GM19372 (cell line): ENCODE measurements around the gene DGUOK.

Experiments used
- ATAC-seq: cut with Tn5 transposase; IDR thresholded peaks from one replicate; pipeline ENCODE4 v1.9.1; 2021; ENCODE audit warnings: mild to moderate bottlenecking, low read depth, moderate library complexity; ENCODE audit not compliant: unreplicated experiment

The DGUOK gene

DNA sequence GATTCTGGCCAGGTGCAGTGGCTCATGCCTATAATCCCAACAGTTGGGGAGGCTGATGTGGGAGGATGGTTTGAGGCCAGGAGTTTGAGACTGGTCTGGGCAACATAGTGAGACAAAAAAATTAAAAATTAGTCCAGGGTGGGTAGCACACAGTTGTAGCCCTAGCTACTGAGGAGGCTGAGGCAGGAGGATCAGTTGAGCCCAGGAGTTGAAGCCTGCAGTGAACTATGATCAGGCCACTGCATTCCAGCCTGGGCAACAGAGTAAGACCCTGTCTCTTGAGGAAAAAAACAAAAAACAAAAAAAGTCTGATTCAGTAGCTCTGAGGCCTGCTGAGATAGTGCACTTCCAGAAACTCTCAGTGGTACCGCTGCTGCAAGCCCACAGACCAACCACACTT is 50.1 kb downstream of the DGUOK start:
- ATAC-seq, result no peak

DNA sequence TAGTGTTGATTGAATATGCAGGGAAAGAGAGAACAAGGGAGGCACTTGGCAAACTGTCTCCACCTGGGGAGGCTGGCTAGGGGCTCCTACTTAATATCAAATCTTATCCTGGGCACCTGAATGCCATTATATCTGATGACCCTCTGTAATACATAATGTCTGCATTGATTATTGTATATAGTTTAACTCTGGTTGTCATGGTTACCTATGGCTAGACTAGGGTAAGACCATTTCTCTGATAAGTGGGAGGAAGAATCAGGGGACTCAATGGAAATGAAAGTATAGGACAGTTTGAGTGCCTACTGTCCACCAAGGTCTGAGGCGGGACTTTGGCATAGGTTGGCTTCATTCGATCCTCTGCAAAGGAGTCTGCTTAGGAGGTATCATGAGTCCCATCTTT is 50.8 kb downstream of the DGUOK start:
- ATAC-seq, result no peak

DNA sequence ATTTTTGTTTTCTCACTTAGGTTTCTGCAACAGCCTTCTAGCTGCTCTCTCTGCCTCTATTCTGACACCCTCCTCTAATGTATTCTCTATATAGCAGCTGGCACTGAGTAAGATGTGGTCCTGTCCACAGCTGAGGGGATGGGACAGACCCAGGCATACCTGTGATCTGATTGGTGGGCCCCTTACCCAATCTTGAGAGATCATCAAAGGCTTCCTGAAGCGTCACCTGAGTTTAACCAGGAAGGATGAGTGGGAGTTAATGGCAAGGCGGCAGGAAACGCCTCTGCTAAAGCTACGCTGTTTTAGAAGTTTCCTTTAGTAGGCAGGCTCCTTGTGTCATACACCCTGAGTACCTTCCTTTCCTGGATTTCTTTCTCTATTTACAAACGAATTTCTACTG is 52.3 kb downstream of the DGUOK start:
- no peak for ATAC-seq

DNA sequence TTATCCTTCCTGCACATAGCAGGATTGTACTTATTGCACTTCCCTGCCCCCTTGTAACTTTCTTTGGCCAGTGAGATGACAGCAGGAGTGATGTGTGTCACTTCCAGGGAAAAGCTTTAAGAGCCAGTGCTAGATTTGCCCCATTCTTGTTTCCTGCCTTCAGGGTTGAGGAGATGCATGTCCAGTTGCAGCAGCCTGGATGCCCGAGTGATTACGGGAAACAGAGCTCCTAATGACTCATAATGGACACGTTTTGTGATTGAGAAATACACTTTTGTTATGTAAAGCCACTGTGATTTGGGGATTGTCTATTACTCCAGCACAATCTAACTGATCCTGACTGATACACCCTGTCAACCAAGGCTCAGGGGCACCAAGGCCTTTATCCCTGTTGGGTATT is 53.0 kb downstream of the DGUOK start:
- no peak for ATAC-seq

GRCh38 chr2:73980566-73980965 is 53.9 kb downstream of the DGUOK start:
- no peak for ATAC-seq

- ATAC-seq, result peak; percentile 32
Measured at GRCh38 chr2:73981081-73982001, 54.7 kb downstream of the DGUOK start.

DNA sequence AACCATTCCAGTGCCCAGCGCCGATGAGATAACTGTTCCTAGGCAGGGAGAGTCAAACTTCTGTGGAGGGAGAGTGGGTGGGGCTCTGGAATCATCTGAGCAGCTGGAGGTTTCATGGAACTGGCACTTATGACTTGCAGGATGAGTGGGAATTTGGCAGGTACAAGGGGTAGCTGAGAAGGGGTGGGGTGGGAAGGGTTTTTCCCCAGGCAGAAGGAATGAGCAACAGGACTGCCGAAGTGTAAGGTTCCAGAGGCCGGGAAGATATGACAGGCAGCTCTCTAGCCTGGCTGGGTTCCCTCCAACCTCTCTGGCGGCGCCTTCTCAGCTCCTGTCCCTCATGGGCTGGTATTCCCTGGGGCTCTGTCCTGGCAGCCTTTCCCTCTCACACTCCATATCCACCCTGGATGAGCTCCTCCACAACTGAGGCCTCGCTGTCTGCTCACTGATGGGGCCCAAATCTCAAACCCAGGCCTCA is 55.5 kb downstream of the DGUOK start:
- ATAC-seq, result no peak

GRCh38 chr2:73983322-73984202 is 56.9 kb downstream of the DGUOK start:
- ATAC-seq, result no peak

- peak; percentile 45 for ATAC-seq
Measured at GRCh38 chr2:73984203-73984921, 57.7 kb downstream of the DGUOK start, which contains the start of gene TET3. Gene TET3, plus strand, starts transcription at chr2:73984910. Its CDS starts 1,494 bp downstream, at chr2:73986404.

DNA sequence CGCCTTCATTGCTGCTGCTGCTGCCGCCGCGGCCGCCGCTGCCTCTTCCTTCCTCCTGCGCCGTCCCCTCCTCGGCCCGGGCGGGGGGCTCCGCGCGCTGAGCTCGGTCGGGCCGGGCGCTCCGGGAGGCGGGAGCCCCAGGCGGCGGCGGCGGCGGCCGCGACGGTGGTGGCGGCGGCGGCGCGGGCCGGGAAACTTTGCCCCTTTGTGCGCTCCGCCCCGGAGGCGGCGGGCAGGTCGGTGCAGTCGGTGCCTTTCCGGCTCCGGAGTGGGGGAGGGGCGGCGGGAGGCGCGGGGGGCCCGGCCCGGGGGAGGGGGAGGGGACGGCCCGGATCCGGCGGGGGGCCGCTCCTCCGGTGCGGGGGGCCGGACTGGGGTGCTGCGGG is 58.2 kb downstream of the DGUOK start:
- ATAC-seq, result peak; percentile 28

DNA sequence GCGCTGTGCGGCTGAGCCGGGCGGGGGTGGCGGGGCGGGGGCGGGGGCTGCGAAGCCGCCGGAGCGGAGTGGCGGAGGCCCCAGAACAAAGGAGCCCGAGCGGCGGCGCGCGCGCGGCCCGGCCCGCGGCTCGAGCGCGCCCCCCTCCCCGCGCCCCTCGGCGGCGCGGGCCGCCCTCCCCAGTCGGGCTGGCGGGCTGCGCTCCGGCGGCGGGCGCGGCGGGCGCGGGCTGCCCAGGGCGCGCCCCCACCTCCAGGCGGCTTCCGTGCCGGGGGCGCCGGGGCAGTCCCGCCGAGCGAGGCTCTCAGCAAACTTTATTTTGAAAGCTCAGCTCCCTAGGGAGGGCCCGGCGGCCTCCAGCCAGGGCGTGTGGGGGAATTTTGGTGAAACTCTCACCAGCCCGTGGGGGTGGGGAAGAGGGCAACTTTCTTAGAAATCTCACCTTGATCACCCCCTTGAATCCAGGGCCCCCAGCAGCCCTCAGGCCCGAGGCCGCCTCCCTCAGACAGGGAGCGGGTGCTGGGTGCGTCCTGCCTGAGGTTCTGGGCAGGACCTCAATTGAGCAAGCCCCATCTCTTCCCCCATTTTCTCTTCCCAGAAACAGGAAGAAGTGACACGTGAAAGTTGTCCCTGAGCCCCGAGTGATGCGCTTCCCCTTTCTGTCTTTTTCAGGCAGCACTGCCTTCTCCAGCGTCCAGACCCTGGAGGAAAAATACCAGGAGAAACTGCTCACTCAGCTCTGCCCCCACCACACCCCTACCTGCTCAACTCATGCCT is 58.8 kb downstream of the DGUOK start:
- peak; percentile 26 for ATAC-seq

DNA sequence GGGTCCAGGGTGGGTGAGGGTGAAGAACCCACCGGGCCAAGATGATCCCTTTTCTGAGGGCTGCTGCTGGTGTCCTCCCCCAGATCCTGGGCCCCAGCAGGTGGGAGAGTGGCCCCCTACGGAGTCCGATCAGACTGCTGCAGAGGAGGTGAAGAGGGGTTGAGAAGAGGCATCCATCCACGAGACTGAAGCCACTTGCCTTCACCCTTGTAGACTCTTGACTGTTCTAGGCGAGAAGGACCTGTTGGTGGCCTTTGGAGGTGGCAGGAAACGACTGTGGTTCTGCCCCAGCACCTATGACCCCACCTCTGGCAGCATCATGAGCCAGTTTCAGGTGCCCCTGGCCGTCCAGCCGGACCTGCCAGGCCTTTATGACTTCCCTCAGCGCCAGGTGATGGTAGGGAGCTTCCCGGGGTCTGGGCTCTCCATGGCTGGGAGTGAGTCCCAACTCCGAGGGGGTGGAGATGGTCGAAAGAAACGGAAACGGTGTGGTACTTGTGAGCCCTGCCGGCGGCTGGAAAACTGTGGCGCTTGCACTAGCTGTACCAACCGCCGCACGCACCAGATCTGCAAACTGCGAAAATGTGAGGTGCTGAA is 59.5 kb downstream of the DGUOK start:
- no peak for ATAC-seq

DNA sequence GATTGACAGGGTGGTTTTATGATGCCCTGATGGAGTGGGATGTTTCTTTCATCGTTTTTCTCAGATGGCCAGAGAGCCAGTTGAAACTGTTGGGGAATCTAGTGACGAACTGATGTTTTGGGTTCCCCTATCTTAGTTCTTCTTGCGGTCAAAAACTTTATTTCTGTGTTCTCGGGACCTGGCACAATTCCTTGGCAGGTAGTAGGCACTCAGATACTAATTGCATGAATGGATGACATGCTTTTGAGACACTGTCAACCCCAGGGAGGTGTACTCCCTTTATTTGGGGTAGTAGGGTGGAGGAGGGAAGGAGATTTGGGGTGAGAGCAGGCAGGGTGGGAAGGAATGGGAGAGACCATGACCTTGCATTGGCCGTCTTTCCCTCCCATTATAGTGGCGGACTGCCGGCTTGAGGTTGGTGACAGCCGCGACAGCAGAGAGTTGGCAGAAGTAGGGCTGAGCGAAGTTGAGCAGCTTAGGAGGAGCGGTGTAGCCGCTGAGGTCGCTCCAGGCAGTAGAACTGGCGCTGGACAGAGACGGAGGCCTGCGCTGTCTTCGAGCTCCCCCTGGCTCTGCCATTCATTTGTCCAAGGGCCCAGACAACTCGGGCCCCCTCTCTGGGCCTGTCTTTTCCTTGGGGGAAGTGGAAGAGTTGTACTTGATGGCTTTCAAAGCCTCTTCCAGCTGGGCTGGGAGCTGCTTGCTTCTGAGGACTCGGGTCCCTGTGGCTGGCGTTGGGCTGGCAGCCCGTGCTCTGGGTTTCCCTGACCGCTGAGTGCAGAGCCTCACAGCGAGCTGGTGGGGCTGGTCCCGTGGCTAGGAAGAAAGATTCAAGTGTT is 60.6 kb downstream of the DGUOK start:
- no peak for ATAC-seq

DNA sequence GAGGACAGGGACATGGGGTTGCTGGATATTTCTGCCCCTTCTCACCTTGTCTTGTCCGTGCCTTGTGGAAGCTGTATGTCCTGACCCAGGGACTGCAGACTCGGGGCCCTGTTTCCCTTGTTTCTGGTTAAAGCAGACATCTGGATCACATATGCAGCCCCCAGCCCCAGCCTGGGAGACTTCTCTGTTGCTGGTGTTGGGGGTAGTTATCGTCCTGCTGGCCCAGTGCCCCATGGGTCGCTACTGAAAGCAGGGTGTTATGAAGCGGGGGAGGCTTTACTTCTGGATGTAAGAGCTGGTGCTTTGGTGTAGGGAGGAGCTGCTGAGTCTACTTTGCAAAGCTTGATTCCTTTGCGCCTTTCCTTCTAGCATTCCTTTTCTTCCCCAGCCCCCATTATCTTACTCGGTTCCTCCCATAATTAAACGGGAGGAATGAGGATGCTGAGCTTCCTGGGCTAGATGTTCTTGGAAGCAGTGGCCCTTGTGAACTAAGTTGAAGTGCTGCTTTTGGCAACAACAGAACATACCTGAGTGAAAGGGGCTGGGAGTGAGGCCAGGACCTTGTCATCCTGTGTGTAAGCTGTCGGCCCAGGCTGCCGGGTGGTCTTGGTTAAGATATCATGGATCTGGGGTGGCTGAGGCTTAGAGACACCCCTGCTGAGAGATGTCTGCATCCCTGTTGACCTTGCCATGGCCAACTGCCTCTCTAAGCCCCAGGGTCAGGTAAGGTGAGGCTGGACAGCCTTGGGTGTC is 61.4 kb downstream of the DGUOK start:
- no peak for ATAC-seq

DNA sequence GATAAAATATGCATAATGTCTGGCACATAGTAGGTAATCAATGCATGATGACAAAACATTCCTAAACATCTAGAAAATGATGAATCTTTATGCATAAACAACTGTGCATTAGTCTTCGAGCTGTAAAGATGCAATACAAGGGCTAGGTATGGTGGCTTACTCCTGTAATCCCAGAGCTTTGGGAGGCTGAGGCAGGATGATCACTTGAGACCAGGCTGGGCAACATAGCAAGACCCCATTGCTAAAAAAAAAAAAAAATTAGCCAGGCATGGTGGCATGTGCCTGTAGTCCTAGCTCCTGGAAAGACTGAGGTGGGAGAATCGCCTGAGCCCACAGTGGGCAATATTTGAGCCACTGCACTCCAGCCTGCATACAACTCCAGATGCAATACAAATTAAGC is 63.3 kb downstream of the DGUOK start:
- no peak for ATAC-seq

DNA sequence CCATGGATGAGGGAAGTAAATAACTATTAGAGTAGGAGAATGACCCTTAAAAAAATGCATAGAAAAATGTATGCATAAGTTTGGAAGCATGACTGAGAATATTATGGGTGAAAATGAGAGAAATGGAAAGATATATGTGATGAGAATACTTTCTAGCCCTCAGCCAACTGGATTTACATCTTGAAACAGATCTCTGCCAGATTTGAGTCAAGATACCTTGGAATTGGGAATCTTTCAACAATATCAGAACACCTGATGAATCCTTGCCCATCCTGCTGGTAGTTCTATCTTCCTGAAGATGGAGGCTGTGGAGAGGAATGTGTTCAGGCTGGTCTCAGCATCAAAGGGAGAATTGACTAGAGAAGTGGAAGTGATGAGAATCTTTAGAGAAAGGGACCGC is 63.9 kb downstream of the DGUOK start:
- no peak for ATAC-seq

GRCh38 chr2:73992036-73992435 is 65.4 kb downstream of the DGUOK start:
- no peak for ATAC-seq

DNA sequence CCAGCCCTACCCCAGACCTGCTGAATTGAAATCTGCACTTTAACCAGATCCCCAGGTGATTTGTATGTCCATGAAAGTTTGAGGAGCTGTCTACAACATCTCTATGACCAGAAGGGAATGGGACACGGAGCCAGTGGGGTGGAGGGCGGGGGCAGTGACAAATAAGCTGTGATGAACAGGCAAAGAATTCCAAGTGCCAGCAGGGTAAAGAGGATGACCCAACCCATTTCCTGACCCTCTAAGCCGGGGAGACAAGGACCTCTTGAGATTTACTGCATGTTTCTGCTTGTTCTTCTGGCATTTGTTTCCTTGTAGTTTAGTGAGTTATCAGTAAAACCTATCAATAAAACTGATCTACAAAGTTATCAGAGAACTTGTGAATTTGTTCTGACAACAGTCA is 66.7 kb downstream of the DGUOK start:
- ATAC-seq, result no peak
